Nephron progenitor cell (in vitro differentiated cells): ENCODE data around the gene SLC43A1.

Source experiments
- DNase-seq: peaks from one replicate; pipeline ENCODE4 v3.0.0; 2021
- H3K27ac Mint-ChIP-seq: 2 replicates; pipeline ENCODE4 v1.8.0; 2021; ENCODE audit warnings: mild to moderate bottlenecking, moderate library complexity, mixed read lengths
- H3K27me3 Mint-ChIP-seq: 2 replicates; pipeline ENCODE4 v1.8.0; 2021; ENCODE audit warnings: mild to moderate bottlenecking, low read depth, mixed read lengths; ENCODE audit not compliant: poor library complexity
- H3K36me3 Mint-ChIP-seq: 2 replicates; pipeline ENCODE4 v1.8.0; 2021; ENCODE audit warnings: low read depth, mixed read lengths
- H3K4me1 Mint-ChIP-seq: 2 replicates; pipeline ENCODE4 v1.8.0; 2021; ENCODE audit warnings: mixed read lengths
- H3K4me3 Mint-ChIP-seq: 2 replicates; pipeline ENCODE4 v1.8.0; 2021; ENCODE audit warnings: mild to moderate bottlenecking, moderate library complexity, mixed read lengths
- H3K9me3 Mint-ChIP-seq: 2 replicates; pipeline ENCODE4 v1.8.0; 2021; ENCODE audit warnings: mild to moderate bottlenecking, moderate library complexity, mixed read lengths
- TF ChIP-seq, protein P1 (sequence below): fragments of 200-600 bp; sonication (generic); IDR thresholded peaks from 2 replicates; pipeline ENCODE4 v1.5.0; 2021; ENCODE audit warnings: antibody characterized with exemption

The SLC43A1 gene

DNA sequence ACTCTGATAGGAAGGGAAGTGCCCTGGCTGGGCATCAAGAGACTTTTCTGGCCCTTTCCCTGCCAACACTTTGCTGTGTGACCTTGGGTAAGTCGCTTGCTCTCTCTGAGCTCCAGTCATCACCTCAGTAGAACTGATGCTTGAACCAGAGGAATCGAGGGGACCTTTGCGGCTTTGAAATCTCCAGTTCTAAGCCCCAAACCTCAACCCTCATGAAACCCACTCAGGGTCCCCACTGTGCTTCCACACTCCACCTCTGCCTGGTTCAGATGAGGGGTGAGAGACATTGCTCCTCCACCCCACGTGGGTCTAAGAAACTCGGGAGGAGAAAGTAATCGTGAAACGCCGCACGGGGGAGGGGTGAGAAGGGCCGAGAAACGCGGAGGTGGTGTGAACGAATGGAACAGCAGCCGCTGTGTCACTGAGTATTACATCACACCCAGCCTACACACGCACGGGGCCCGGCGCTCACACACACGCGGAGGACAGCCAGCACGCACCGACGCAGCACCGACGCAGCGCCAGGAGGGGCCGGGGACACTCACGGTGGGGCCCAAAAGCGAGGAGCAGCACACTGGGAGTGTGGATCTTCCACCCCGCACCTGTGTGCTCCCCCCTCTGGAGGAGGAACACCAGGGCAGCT lies 50.8 kb downstream of the SLC43A1 start:
- Mint-ChIP-seq H3K9me3 (no peaks in the 10 kb centered on the region), H3K4me3 (no peak overlapping the region), H3K27me3 (peaks cover 69% of the 10 kb centered on the region), H3K4me1 (peaks cover 37% of the 10 kb centered on the region), H3K36me3 (peaks cover 4% of the 10 kb centered on the region), H3K27ac (no peak overlapping the region)
- no peak for DNase-seq
- TF ChIP-seq, protein P1, sequence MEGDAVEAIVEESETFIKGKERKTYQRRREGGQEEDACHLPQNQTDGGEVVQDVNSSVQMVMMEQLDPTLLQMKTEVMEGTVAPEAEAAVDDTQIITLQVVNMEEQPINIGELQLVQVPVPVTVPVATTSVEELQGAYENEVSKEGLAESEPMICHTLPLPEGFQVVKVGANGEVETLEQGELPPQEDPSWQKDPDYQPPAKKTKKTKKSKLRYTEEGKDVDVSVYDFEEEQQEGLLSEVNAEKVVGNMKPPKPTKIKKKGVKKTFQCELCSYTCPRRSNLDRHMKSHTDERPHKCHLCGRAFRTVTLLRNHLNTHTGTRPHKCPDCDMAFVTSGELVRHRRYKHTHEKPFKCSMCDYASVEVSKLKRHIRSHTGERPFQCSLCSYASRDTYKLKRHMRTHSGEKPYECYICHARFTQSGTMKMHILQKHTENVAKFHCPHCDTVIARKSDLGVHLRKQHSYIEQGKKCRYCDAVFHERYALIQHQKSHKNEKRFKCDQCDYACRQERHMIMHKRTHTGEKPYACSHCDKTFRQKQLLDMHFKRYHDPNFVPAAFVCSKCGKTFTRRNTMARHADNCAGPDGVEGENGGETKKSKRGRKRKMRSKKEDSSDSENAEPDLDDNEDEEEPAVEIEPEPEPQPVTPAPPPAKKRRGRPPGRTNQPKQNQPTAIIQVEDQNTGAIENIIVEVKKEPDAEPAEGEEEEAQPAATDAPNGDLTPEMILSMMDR: no peak

DNA sequence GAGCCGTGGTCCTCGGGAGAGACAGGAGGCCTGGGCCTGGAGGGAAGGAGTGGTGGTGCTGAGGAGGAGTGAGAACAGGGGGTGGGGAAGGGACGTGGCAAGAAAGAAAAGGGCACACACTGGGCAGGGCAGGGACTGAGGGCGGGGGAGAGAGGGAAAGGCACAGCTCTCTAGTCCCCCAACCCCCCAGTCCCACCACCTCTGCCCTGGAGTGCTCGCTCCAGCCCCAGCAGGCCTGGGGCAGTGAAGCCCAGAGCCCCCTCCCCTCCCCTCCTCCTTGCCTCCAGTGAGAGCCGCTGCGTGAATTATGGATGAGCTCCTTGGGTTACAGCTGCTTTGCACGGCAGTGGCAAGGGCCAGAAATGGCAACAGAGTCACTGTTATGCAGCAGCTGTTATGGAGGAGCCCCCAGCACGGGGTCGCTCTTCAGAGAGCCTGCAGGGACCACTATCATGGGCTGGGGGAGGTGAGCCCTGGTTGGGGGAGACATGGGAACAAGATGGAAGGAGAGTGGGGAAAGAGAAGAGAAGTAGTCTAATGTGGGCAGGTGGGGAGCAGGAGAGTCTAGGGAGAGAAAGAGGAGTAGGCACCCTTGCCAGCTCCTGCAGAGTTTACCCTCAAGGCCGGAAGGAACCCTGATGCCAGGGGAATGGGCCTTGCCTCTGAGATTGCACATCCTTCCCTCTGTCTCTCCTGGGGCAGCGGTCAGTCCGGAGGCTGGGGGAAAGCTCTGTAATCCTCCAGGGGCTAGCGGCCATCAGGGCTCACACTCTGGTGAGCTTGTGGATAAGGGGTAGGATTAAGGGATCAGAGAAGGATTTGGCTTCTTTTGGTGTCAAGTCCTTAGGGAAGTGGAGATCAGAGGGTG lies 51.6 kb downstream of the SLC43A1 start:
- Mint-ChIP-seq H3K36me3 (peaks cover 4% of the 10 kb centered on the region), H3K9me3 (no peaks in the 10 kb centered on the region), H3K4me3 (peak overlapping the region; percentile 54), H3K4me1 (peaks cover 44% of the 10 kb centered on the region), H3K27ac (no peak overlapping the region), H3K27me3 (peaks cover 76% of the 10 kb centered on the region)
- peak; percentile 47 for DNase-seq
- TF ChIP-seq, protein P1: no peak

DNA sequence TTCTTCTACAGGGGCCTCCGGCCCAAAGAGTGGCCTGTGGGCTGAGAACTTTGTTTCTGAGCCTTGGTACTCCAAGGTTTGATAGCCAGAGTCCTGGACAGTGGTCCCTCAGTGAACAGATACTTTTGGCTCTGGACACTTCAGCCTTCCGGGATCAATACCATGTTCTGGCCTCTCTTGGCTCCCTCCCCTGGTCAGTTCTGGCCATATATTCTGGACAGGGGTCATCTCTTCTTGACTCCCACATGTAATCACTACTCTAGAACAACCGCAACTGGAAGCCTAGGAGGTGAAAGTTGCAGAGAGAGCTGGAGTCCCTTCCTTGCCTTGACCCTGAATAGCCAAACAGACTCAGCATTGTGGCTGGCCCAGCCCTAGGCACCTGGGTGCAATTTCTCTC lies 52.9 kb downstream of the SLC43A1 start:
- H3K27ac Mint-ChIP-seq: no peak overlapping the region
- peak overlapping the region; percentile 65 for H3K4me3 Mint-ChIP-seq
- no peaks in the 10 kb centered on the region for H3K36me3 Mint-ChIP-seq
- no peak for DNase-seq
- H3K4me1 Mint-ChIP-seq: peaks cover 49% of the 10 kb centered on the region
- TF ChIP-seq, protein P1: no peak
- peaks cover 78% of the 10 kb centered on the region for H3K27me3 Mint-ChIP-seq
- no peaks in the 10 kb centered on the region for H3K9me3 Mint-ChIP-seq

DNA sequence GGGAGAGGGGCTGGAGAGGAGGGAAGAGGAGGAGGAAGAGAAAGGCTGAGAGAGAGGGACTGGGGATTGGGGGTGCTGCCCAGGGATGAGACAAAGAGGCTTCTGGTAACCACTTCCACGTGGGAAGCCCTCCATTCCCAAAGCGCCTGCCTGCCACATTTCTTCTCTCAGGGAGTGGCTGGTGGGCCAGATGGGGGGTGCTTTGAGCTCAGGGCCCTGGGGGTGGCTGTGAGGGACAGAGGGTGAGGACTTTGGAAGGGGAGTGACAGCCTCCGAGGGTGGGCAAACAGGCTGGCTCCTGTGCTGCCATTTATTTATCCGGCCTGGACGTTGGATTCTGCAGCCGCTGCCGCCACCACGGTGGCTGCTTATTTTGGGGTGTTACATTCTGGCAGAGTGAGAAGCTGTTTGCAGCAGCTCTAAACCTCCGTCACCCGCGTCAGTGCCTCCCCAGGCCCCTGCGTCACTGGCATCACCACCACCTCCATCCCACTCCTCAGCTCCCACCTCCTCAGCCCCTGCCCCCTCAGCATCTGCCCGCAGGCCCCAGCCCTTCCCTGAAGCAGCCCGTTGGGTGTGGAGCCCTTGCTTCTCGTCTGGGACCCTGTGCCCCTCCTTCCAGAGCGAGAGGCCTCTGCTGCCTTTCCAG lies 53.5 kb downstream of the SLC43A1 start:
- peak overlapping the region; percentile 79 for H3K4me3 Mint-ChIP-seq
- H3K36me3 Mint-ChIP-seq: no peaks in the 10 kb centered on the region
- peaks cover 78% of the 10 kb centered on the region for H3K27me3 Mint-ChIP-seq
- no peak for DNase-seq
- peaks cover 55% of the 10 kb centered on the region for H3K4me1 Mint-ChIP-seq
- TF ChIP-seq, protein P1: no peak
- H3K9me3 Mint-ChIP-seq: no peaks in the 10 kb centered on the region
- H3K27ac Mint-ChIP-seq: no peak overlapping the region

DNA sequence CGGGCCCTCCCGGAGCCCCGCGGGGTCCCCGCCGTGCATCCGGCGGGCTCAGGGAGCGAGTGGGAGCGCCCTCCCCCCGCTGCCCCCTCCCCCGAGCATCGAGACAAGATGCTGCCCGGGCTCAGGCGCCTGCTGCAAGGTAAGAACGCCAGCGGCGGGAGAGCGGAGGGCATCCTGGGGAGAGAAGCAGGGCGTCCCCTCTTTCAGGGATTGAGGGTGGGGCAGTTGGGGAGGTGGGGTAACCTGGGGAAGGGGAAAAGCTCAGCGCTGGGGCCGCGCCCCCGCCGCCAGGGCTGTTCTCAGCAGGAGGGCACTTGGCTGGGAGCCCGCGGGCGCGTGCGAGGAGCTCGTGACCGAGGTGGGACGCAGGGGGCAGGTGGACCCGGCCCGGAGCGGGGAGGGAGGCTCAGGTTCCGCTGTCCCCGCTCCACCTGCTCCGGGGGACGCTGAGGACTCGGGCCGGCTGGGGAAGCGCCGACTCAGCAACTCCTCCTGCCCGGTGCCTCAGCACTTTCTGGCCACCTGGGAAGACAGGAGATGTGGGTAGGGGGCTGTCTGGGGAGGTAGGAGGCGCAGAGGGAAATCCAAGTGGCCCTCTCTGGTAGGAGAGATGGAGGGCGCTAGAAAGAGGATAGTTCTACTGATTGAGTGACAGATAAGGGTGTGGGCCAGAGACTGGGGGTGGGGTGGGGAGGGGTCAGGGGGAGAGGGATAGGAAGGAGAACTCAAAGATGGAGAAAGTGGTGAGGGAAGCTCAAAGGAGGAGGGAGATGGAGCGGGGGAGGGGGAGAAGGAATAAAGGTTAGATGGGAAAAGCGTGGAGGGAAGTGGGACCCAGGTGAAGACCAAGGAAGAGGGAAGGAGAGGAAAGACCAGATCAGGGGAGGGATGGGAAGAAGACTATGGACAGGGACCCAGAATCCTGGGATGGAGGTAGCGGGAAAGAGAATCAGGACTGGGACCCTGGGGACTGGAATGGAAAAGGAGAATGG lies 54.4 kb downstream of the SLC43A1 start:
- H3K4me1 Mint-ChIP-seq: peaks cover 56% of the 10 kb centered on the region
- TF ChIP-seq, protein P1: no peak
- no peak overlapping the region for H3K27ac Mint-ChIP-seq
- no peaks in the 10 kb centered on the region for H3K9me3 Mint-ChIP-seq
- peak; percentile 44 for DNase-seq
- peaks cover 86% of the 10 kb centered on the region for H3K27me3 Mint-ChIP-seq
- H3K4me3 Mint-ChIP-seq: peak overlapping the region; percentile 79
- H3K36me3 Mint-ChIP-seq: no peaks in the 10 kb centered on the region
